Natural killer cell (primary cell): ENCODE measurements around the gene GSS. TPM values are rescaled to one million over a fixed set of nuclear protein-coding genes. Genes with fewer than 3 reads are reported as not detected.

ENCODE experiments used
- ATAC-seq, 3 donors: fragments of 150-1000 bp in 2 of 3; fragments of 200-7000 bp in 1 of 3; cut with Tn5 transposase; 1 replicate in 1 of 3; 2 replicates in 2 of 3; pipeline ENCODE4 v1.10.0; 2021; ENCODE audit warnings: mild to moderate bottlenecking in 2 of 3, moderate library complexity in 2 of 3
- DNase-seq, 2 donors: peaks; one replicate each; pipeline versions ENCODE4 v3.0.0 to v3.0.0-alpha.2; 2013 to 2021; ENCODE audit warnings: mixed read lengths in 1 of 2
- H3K27ac ChIP-seq: one replicate; pipeline ENCODE4 v1.5.1; 2013; ENCODE audit warnings: mild to moderate bottlenecking, low read length
- H3K27me3 ChIP-seq: one replicate; pipeline ENCODE4 v1.6.1; 2013; ENCODE audit warnings: low read length; ENCODE audit not compliant: control insufficient read depth, insufficient read depth
- H3K36me3 ChIP-seq: one replicate; pipeline ENCODE4 v1.6.1; 2013; ENCODE audit warnings: low read length; ENCODE audit not compliant: control insufficient read depth, insufficient read depth
- H3K4me1 ChIP-seq: one replicate; pipeline ENCODE4 v1.6.1; 2013; ENCODE audit warnings: low read length; ENCODE audit not compliant: control insufficient read depth, insufficient read depth
- H3K4me3 ChIP-seq: one replicate; pipeline ENCODE4 v1.5.1; 2013; ENCODE audit warnings: low read length
- H3K9me3 ChIP-seq: one replicate; pipeline ENCODE4 v1.6.1; 2013; ENCODE audit warnings: low read length; ENCODE audit not compliant: control insufficient read depth, insufficient read depth
- H3K27ac Mint-ChIP-seq, 2 donors: one replicate each; pipeline ENCODE4 v1.8.0; 2022; ENCODE audit warnings: mild to moderate bottlenecking in 2 of 2, mixed read lengths in 2 of 2, moderate library complexity in 1 of 2
- H3K27me3 Mint-ChIP-seq, 2 donors: one replicate each; pipeline ENCODE4 v1.8.0; 2022; ENCODE audit warnings: low read depth in 2 of 2, mixed read lengths in 2 of 2
- H3K36me3 Mint-ChIP-seq: one replicate; pipeline ENCODE4 v1.8.0; 2022; ENCODE audit warnings: mixed read lengths
- H3K4me1 Mint-ChIP-seq, 2 donors: one replicate each; pipeline ENCODE4 v1.8.0; 2022; ENCODE audit warnings: mixed read lengths in 2 of 2
- H3K4me3 Mint-ChIP-seq: one replicate; pipeline ENCODE4 v1.8.0; 2022; ENCODE audit warnings: mild to moderate bottlenecking, moderate library complexity, mixed read lengths
- H3K9me3 Mint-ChIP-seq, 2 donors: one replicate each; pipeline ENCODE4 v1.8.0; 2022; ENCODE audit warnings: mixed read lengths in 2 of 2
- CTCF ChIP-seq: fragments of 200-600 bp; IDR thresholded peaks from one replicate; pipeline ENCODE4 v1.8.0; 2022; ENCODE audit warnings: antibody characterized with exemption
- WGBS: methylation state at CpG from one replicate; pipeline ENCODE4 v1.1.7; 2013; ENCODE audit warnings: missing lambda C conversion rate; ENCODE audit not compliant: insufficient coverage; 5-methylcytosine and 5-hydroxymethylcytosine counted together
- intact Hi-C: fragments of 100-400 bp; cut with micrococcal nuclease; formaldehyde crosslinking; loops from one replicate; pipeline ENCODE4 v1.14.2; 2022
- total RNA-seq, 4 donors: library from RNA; stranded (reverse); fragments of 120-200 nt in 1 of 4; gene quantifications; one replicate each; pipeline versions ENCODE4 v1.2.3 to v1.2.4, GENCODE V29; 2013 to 2022

The GSS gene
- total RNA-seq, 3 donors from 2014 or later (not counting 1 experiment from before 2014, with no cell fraction given) = 27.4 to 35.4 (median 30.3) TPM

- H3K4me1 ChIP-seq = peaks cover 2% of the 10 kb centered on the region
- Mint-ChIP-seq H3K4me1 (no peaks in the 10 kb centered on the region), H3K9me3 (no peaks in the 10 kb centered on the region), H3K27me3 (peaks cover 7 to 12% of the 10 kb centered on the region in 2 donors), H3K36me3 (no peaks in the 10 kb centered on the region), H3K27ac (no peak overlapping the region), H3K4me3 (no peak overlapping the region)
- H3K4me3 ChIP-seq = no peak overlapping the region
- no peak overlapping the region for H3K27ac ChIP-seq
- ATAC-seq (no peak), DNase-seq (peak in 1 of 2 donors; percentile 34)
- whole genome bisulfite sequencing = 68% methylated on average over 2 of the region's 2 CpGs
- TF ChIP-seq CTCF = no peak
- no peaks in the 10 kb centered on the region for H3K9me3 ChIP-seq
- peaks cover 2% of the 10 kb centered on the region for H3K27me3 ChIP-seq
- intact Hi-C loops = no loop called here
- H3K36me3 ChIP-seq = no peaks in the 10 kb centered on the region
Observed at GRCh38 chr20:34891166-34892062, 64.2 kb downstream of the GSS start.

GRCh38 chr20:34888468-34888867, 67.1 kb downstream of the GSS start:
- Histone ChIP-seq H3K9me3 (no peaks in the 10 kb centered on the region), H3K4me3 (no peak overlapping the region), H3K27ac (no peak overlapping the region), H3K27me3 (no peaks in the 10 kb centered on the region), H3K36me3 (no peaks in the 10 kb centered on the region), H3K4me1 (peaks cover 2% of the 10 kb centered on the region)
- no peak for DNase-seq
- peaks cover 7 to 12% of the 10 kb centered on the region in 2 donors for H3K27me3 Mint-ChIP-seq
- no peak overlapping the region for H3K4me3 Mint-ChIP-seq
- WGBS = 32% methylated on average over 1 of the region's 1 CpG
- no peaks in the 10 kb centered on the region for H3K9me3 Mint-ChIP-seq
- no peaks in the 10 kb centered on the region for H3K4me1 Mint-ChIP-seq
- intact Hi-C loops = no loop called here
- no peak for ATAC-seq
- H3K36me3 Mint-ChIP-seq = no peaks in the 10 kb centered on the region
- no peak overlapping the region for H3K27ac Mint-ChIP-seq
- no peak for TF ChIP-seq CTCF

- Histone ChIP-seq H3K27ac (no peak overlapping the region), H3K9me3 (no peaks in the 10 kb centered on the region), H3K36me3 (no peaks in the 10 kb centered on the region), H3K4me1 (no peaks in the 10 kb centered on the region), H3K27me3 (no peaks in the 10 kb centered on the region), H3K4me3 (no peak overlapping the region)
- Mint-ChIP-seq H3K27ac (no peak overlapping the region), H3K36me3 (no peaks in the 10 kb centered on the region), H3K9me3 (no peaks in the 10 kb centered on the region), H3K27me3 (peaks cover 7 to 12% of the 10 kb centered on the region in 2 donors), H3K4me3 (no peak overlapping the region), H3K4me1 (no peaks in the 10 kb centered on the region)
- WGBS = 81% methylated on average over 3 of the region's 3 CpGs
- DNase-seq = no peak
- ATAC-seq = no peak
- intact Hi-C loops = no loop called here
- no peak for TF ChIP-seq CTCF
Observed at GRCh38 chr20:34887023-34887422, 68.6 kb downstream of the GSS start.
